GM21737 (cell line): ENCODE results near the gene TBC1D3I.
"Not testable (repeated sequence)": the region's sequence is repeated elsewhere in the genome, so short reads cannot be mapped to it uniquely, and the experiment has no call there.

Source experiments
- ATAC-seq: cut with Tn5 transposase; IDR thresholded peaks from one replicate; pipeline ENCODE4 v1.9.1; 2021; ENCODE audit warnings: mild to moderate bottlenecking, moderate library complexity; ENCODE audit not compliant: unreplicated experiment

TBC1D3I gene

GRCh38 chr17:36264470-36264869 is at the start of gene TBC1D3I:
Gene TBC1D3I (minus strand): TSS chr17:36264570. CDS start chr17:36262985, 1,585 bp downstream.
- not testable (repeated sequence) for ATAC-seq

- not testable (repeated sequence) for ATAC-seq
These were observed 30.8 kb upstream of the TBC1D3I start for GRCh38 chr17:36295161-36295560.

GRCh38 chr17:36289965-36290612 is 25.7 kb upstream of the TBC1D3I start:
- not testable (repeated sequence) for ATAC-seq

- not testable (repeated sequence) for ATAC-seq
These were observed 19.8 kb upstream of the TBC1D3I start for GRCh38 chr17:36284219-36284618.

- ATAC-seq: not testable (repeated sequence)
These were observed 18.9 kb upstream of the TBC1D3I start for GRCh38 chr17:36283256-36283655.

DNA sequence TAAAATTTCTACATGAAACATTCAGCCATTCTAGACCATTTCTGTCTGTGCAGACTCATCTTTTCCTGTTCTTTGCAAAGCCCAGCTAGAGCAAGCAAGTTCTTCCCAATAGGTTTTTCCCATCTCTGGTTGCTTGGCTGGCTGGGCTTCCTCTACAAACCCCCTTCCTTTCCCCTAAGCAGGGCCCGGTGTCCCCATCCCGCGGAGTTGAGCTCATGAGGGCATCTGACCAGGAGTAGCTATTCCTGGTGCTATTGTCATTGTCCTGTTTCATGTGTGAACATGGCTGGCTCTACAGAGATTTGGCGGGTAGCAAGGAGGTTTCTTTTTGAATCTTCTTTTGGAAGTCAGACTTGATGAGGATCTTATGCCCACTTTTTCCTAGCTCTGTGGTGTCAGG is 22.3 kb downstream of the TBC1D3I start:
- not testable (repeated sequence) for ATAC-seq

GRCh38 chr17:36229644-36230043 is 34.7 kb downstream of the TBC1D3I start:
- ATAC-seq: not testable (repeated sequence)

- not testable (repeated sequence) for ATAC-seq
These were observed 41.4 kb downstream of the TBC1D3I start for GRCh38 chr17:36222967-36223366.

DNA sequence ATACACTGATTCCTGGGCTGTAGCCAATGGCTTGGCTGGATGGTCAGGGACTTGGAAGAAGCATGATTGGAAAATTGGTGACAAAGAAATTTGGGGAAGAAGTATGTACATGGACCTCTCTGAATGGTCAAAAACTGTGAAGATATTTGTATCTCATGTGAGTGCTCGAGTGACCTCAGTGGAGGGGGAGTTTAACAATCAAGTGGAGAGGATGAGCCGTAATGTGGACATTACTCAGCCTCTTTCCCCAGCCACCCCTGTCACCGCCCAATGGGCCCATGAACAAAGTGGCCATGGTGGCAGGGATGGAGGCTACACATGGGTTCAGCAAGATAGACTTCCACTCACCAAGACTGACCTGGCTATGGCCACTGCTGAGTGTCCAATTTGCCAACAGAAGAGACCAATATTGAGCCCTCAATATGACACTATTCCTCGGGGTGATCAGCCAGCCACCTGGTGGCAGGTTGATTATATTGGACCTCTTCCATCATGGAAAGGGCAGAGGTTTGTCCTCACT is 42.7 kb downstream of the TBC1D3I start:
- not testable (repeated sequence) for ATAC-seq

DNA sequence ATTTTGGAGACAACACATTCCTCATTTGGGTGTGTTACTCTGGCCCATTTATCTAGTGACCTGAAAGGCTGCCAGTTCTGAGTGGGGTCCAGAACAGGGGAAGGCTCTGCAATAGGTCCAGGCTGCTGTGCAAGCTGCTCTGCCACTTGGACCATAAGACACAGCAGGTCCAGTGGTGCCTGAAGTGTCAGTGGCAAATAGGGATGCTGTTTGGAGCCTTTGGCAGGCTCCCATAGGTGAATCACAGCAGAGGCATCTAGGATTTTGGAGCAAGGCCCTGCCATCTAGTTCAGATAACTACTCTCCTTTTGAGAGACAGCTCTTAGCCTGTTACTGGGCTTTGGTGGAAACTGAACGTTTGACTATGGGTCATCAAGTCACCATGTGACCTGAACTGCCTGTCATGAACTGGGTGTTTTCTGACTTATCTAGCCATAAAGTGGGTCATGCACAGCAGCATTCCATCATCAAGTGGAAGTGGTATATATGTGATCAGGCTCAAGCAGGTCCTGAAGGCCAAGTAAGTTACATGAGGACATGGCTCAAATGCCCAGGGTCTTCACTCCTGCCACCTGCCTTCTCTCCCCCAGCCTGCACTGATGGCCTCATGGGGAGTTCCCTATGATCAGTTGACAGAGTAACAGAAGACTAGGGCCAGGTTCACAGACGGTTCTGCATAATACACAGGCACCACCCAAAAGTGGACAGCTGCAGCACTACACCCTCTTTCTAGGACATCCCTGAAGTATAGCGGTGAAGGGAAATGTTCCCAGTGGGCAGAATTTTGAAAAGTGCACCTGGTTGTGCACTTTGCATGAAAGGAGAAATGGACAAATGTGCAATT is 43.4 kb downstream of the TBC1D3I start:
- not testable (repeated sequence) for ATAC-seq

DNA sequence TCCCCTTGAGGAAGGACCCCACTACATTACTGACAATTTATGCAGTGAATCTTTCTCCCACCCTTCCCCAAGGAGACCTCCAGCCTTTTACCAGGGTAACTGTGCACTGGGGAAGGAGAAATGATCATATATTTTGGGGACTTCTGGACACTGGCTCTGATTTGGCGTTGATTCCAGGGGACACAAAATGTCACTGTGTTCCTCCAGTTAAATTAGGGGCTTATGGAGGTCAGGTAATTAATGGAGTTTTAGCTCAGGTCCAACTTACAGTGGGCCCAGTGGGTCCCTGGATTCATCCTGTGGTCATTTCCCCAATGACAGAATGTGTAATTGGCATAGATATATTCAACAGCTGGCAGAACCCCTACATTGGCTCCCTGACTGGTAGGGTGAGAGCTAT is 44.8 kb downstream of the TBC1D3I start:
- not testable (repeated sequence) for ATAC-seq

- not testable (repeated sequence) for ATAC-seq
These were observed 48.7 kb downstream of the TBC1D3I start for GRCh38 chr17:36215406-36216308.

GRCh38 chr17:36214918-36215317 is 49.5 kb downstream of the TBC1D3I start:
- no peak for ATAC-seq

DNA sequence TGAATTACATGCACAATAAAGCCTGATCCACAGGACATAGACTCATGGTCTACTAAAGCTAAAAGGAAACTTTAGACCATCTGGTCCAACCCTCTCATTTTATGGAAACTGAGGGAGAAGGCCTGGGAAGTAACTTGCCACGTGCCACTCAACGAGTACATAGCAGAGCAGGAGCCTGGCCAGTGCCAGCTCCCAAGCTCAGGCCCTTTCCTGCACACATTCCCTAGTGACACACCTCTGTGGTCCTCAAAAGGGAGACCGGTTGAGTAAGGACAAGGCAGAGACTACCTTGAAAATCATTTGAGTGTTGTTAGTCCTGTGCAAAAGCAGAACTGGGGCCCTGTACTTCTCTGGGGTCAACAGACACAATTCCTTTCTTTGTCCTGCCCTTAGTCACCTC is 50.7 kb downstream of the TBC1D3I start:
- no peak for ATAC-seq

GRCh38 chr17:36212966-36213365 is 51.4 kb downstream of the TBC1D3I start:
- no peak for ATAC-seq

- no peak for ATAC-seq
These were observed 52.1 kb downstream of the TBC1D3I start for GRCh38 chr17:36212272-36212605.

GRCh38 chr17:36211484-36212271 is 52.7 kb downstream of the TBC1D3I start:
- not testable (repeated sequence) for ATAC-seq

GRCh38 chr17:36210439-36211211 is 53.7 kb downstream of the TBC1D3I start, which contains the start of gene CCL4L2:
Gene CCL4L2 (plus strand): TSS chr17:36211063.
- ATAC-seq: peak; percentile 66

GRCh38 chr17:36209575-36209974 is 54.8 kb downstream of the TBC1D3I start:
- ATAC-seq: no peak
